ENCODE data around the gene SLC25A45.

SLC25A45 gene

DNA sequence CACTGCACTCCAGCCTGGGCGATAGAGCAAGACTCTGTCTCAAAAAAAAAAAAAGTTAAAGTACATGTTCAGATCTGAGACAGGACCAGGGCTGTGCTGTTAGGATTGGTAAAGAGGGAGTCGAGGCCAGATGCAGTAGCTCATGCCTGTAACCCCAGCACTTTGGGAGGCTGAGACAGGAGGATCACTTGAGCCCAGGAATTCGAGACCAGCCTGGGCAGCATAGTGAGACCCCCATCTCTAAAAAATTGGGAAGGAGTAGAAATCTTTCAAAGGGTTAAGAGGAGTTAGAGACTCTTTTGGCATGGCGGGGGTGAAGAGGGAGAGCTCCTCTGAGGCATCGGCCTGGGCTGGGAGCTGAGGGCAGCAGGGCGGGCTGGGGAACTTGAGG, 11.8 kb downstream of the SLC25A45 start:
- TF ChIP-seq, protein P1, sequence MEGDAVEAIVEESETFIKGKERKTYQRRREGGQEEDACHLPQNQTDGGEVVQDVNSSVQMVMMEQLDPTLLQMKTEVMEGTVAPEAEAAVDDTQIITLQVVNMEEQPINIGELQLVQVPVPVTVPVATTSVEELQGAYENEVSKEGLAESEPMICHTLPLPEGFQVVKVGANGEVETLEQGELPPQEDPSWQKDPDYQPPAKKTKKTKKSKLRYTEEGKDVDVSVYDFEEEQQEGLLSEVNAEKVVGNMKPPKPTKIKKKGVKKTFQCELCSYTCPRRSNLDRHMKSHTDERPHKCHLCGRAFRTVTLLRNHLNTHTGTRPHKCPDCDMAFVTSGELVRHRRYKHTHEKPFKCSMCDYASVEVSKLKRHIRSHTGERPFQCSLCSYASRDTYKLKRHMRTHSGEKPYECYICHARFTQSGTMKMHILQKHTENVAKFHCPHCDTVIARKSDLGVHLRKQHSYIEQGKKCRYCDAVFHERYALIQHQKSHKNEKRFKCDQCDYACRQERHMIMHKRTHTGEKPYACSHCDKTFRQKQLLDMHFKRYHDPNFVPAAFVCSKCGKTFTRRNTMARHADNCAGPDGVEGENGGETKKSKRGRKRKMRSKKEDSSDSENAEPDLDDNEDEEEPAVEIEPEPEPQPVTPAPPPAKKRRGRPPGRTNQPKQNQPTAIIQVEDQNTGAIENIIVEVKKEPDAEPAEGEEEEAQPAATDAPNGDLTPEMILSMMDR (IDR thresholded peaks at IDR 0.05; ENCODE audit: low read depth, low read length), result no peak
- in situ Hi-C loops (cut with HindIII; ENCODE audit: low sequenced_read_pairs), result no loop called here
- no peak for DNase-seq (ENCODE audit: low read depth, low spot score)
- no peak overlapping the region for H3K4me3 ChIP-seq (ENCODE audit: low read depth, low read length)

DNA sequence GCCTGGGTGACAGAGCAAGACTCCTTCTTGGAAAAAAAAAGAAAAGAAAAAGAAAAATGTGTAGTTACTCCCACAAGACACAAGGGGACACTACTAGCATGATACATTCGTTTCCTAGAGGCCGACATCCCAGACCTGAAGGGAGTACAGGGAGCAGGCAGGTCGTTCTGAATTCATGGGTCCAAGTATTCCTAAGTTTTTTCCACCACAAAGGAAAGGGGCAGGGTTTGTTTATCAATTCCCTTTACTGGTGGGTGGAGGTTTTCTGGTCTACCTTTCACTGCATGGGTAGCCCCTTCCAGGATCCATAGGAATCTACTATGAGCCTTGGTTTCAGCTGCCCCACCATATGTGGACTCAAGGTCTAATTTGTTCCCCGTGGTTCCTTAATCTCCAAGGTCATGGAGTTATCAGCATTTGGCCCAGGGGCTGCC, 16.1 kb downstream of the SLC25A45 start:
- no peak overlapping the region for H3K4me3 ChIP-seq (ENCODE audit: low read depth, low read length)
- peak; percentile 79 for DNase-seq (ENCODE audit: low read depth, low spot score)
- TF ChIP-seq, protein P1 (IDR thresholded peaks at IDR 0.05; ENCODE audit: low read depth, low read length), result peak; percentile 72
- in situ Hi-C loops (cut with HindIII; ENCODE audit: low sequenced_read_pairs), result no loop called here

DNA sequence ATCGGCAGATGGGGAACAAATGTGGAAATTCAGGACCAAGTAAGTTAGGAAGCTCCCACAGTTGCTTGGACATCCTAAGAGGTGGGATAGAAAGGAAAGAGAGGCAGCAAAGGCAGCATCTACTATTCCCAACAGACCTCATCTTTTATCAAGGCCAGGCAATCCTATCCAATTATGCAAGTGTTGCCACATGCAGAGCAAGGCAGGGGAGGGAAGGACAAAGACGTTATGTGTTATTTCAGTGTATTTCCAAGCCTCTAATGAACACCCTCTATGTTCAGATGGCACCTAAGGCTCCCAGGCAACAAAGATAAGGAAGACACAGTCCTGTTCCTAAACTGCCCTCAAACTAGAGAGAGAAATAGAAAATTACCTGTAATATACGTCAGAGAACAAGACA, 18.7 kb downstream of the SLC25A45 start:
- no peak overlapping the region for H3K4me3 ChIP-seq (ENCODE audit: low read depth, low read length)
- in situ Hi-C loops (cut with HindIII; ENCODE audit: low sequenced_read_pairs), result no loop called here
- TF ChIP-seq, protein P1 (IDR thresholded peaks at IDR 0.05; ENCODE audit: low read depth, low read length), result no peak
- DNase-seq (ENCODE audit: low read depth, low spot score), result no peak

DNA sequence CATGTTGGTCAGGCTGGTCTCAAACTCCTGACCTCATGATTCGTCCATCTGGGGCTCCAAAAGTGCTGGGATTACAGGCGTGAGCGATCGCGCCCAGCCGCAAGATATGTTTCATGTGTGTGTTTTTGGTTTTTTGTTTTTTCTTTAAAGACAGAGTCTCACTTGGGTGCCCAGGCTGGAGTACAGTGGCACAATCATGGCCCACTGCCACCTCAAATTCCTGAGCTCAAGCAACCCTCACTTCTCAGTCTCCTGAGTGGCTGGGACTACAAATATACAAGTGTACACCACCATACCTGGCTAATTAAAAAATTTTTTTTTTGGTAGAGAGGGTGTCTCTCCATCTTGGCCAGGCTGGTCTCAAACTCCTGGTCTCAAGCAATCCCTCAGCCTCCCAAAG, 19.5 kb downstream of the SLC25A45 start:
- no peak for DNase-seq (ENCODE audit: low read depth, low spot score)
- in situ Hi-C loops (cut with HindIII; ENCODE audit: low sequenced_read_pairs), result no loop called here
- TF ChIP-seq, protein P1 (IDR thresholded peaks at IDR 0.05; ENCODE audit: low read depth, low read length), result no peak
- no peak overlapping the region for H3K4me3 ChIP-seq (ENCODE audit: low read depth, low read length)

DNA sequence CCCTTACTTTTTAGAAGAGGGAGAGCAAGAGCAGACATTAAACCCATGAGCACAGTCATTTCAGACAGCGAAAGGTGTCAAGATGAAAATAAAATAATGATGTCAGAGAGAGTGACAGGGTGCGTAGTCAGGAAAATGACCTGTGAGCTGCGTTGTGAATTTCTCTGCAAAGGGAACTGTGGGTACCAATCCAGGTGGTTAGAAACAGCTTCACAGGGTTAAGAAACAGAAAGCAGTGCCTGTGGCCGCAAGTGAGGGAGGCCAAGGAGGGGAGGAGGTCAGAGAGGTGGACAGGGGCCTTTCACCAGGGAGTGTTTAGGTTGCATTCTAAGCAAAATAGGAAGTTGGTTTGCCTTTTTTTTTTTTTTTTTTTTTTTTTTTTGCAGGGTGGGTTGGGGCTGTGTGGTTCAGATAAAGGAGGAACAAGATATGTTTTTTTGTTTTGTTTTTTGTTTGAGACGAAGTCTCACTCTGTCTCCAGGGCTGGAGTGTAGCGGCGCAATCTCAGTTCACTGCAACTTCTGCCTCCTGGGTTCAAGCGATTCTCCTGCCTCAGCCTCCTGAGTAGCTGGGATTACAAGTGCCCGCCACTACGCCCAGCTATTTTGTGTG, 20.0 kb downstream of the SLC25A45 start:
- H3K4me3 ChIP-seq (ENCODE audit: low read depth, low read length), result no peak overlapping the region
- TF ChIP-seq, protein P1 (IDR thresholded peaks at IDR 0.05; ENCODE audit: low read depth, low read length), result no peak
- no peak for DNase-seq (ENCODE audit: low read depth, low spot score)
- in situ Hi-C loops (cut with HindIII; ENCODE audit: low sequenced_read_pairs), result no loop called here

DNA sequence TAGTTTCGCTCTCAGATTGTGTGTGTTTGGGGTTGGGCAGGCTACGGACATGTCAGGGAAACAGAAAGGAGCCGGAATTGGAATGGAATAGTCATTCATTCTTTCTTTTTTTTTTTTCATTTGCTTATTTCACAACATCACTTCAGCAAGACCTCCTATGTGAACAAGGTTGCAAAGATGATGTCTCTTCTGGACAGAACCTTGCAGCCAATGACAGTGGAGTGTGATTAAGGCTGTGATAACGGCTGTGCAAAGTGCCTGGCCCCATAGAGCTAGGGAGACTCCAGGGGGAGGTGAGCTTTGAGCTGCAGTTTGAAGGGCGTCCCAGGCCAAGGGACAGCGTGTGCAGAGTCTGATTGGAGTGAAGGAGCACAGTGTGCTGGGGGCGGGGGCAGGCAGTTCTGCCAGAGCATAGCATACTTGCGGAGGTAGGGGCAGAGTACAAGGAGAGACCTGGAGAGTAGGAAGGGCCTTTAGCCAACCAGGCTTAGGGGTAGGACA, 24.5 kb downstream of the SLC25A45 start:
- in situ Hi-C loops (cut with HindIII; ENCODE audit: low sequenced_read_pairs), result no loop called here
- no peak for DNase-seq (ENCODE audit: low read depth, low spot score)
- TF ChIP-seq, protein P1 (IDR thresholded peaks at IDR 0.05; ENCODE audit: low read depth, low read length), result no peak
- H3K4me3 ChIP-seq (ENCODE audit: low read depth, low read length), result no peak overlapping the region

Measured in astrocyte of the spinal cord (primary cell).